MM.1S (cell line): Measurements from ENCODE around the gene MBD2.

ENCODE experiments used
- DNase-seq: peaks from one replicate; pipeline ENCODE4 v3.0.0-alpha.2; 2015
- H2AFZ ChIP-seq: fragments of 300-600 bp; sonication (generic); 2 replicates; pipeline ENCODE4 v1.6.0; 2016; ENCODE audit warnings: antibody characterized with exemption, low read length
- H3F3A ChIP-seq: fragments of 300-600 bp; sonication (generic); 2 replicates; pipeline ENCODE4 v1.6.1; 2016; ENCODE audit warnings: mild to moderate bottlenecking, antibody characterized with exemption, low read length, moderate library complexity, mixed read lengths; ENCODE audit not compliant: insufficient read depth
- H3K27ac ChIP-seq: fragments of 300-600 bp; sonication (generic); 2 replicates; pipeline ENCODE4 v1.5.1; 2016; ENCODE audit warnings: mild to moderate bottlenecking, low read length
- H3K27me3 ChIP-seq: fragments of 300-600 bp; sonication (generic); replicated peaks from 2 replicates; pipeline ENCODE4 v1.6.0; 2016; ENCODE audit warnings: low read length; ENCODE audit not compliant: insufficient read depth
- H3K36me3 ChIP-seq: fragments of 300-600 bp; sonication (generic); replicated peaks from 2 replicates; pipeline ENCODE4 v1.6.1; 2016; ENCODE audit warnings: mild to moderate bottlenecking, low read length, mixed read lengths; ENCODE audit not compliant: insufficient read depth
- H3K4me1 ChIP-seq: fragments of 300-600 bp; sonication (generic); 2 replicates; pipeline ENCODE4 v1.6.1; 2016; ENCODE audit warnings: low read length, mixed read lengths
- H3K4me2 ChIP-seq: fragments of 300-600 bp; sonication (generic); 2 replicates; pipeline ENCODE4 v1.6.0; 2016; ENCODE audit warnings: low read depth, low read length
- H3K4me3 ChIP-seq: fragments of 300-600 bp; sonication (generic); 2 replicates; pipeline ENCODE4 v1.5.1; 2016; ENCODE audit warnings: low read length, mixed read lengths
- H3K79me2 ChIP-seq: fragments of 300-600 bp; sonication (generic); 2 replicates; pipeline ENCODE4 v1.6.1; 2016; ENCODE audit warnings: mixed run types, low read length, mixed read lengths
- H3K9ac ChIP-seq: fragments of 300-600 bp; sonication (generic); 2 replicates; pipeline ENCODE4 v1.6.1; 2016; ENCODE audit warnings: low read length, mixed read lengths
- H3K9me2 ChIP-seq: fragments of 300-600 bp; sonication (generic); replicated peaks from 2 replicates; pipeline ENCODE4 v1.6.1; 2016; ENCODE audit warnings: mild to moderate bottlenecking, low read length, mixed read lengths; ENCODE audit not compliant: insufficient read depth
- H3K9me3 ChIP-seq: fragments of 300-600 bp; sonication (generic); replicated peaks from 2 replicates; pipeline ENCODE4 v1.6.1; 2016; ENCODE audit warnings: mild to moderate bottlenecking, low read length, mixed read lengths; ENCODE audit not compliant: insufficient read depth
- H4K20me1 ChIP-seq: fragments of 300-600 bp; sonication (generic); 2 replicates; pipeline ENCODE4 v1.6.1; 2016; ENCODE audit warnings: mild to moderate bottlenecking, low read length, moderate library complexity, mixed read lengths; ENCODE audit not compliant: insufficient read depth
- EZH2 ChIP-seq: fragments of 300-600 bp; sonication (generic); optimal IDR thresholded peaks from 2 replicates; pipeline ENCODE3; 2017; ENCODE audit warnings: low read depth, mild to moderate bottlenecking, antibody characterized with exemption, low read length, mixed read lengths
- EZH2phosphoT487 ChIP-seq: fragments of 300-600 bp; sonication (generic); IDR thresholded peaks from 2 replicates; pipeline ENCODE4 v1.6.1; 2018; ENCODE audit warnings: antibody characterized with exemption, low read length
- TF ChIP-seq, protein P1 (sequence below): fragments of 300-600 bp; sonication (generic); IDR thresholded peaks from 2 replicates; pipeline ENCODE4 v1.5.1; 2016; ENCODE audit warnings: antibody characterized with exemption, low read length, mixed read lengths

MBD2 gene

DNA sequence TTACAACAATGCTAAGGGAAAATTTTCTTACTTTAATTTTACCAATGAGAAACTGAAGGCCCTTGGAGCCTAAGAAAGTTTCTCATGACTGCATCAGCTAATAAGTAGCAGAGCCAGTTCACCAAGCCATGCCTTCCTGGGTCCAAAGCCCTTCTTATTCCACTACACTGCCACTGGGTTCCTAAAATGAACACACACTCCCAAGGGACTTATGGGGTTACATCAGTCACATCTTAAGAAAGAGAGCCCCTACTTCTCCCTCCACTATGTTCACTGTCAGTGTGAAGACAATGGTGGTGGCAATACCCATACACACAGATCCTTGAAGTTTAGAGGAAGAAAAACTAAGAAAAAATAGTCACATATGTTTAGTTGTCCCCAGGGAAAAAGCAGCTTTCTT lies 20.6 kb downstream of the MBD2 start:
- no peaks in the 10 kb centered on the region for H3K9me3 ChIP-seq
- TF ChIP-seq EZH2 = no peak
- no peak overlapping the region for H2AFZ ChIP-seq
- DNase-seq = no peak
- H3F3A ChIP-seq = peaks cover 6% of the 10 kb centered on the region
- peaks cover 13% of the 10 kb centered on the region; the same call in 1 of the 2 replicates for H3K36me3 ChIP-seq
- no peaks in the 10 kb centered on the region for H3K9me2 ChIP-seq
- no peaks in the 10 kb centered on the region for H3K27me3 ChIP-seq
- H3K4me2 ChIP-seq = no peak overlapping the region
- peaks cover 19% of the 10 kb centered on the region for H3K4me1 ChIP-seq
- H3K27ac ChIP-seq = no peak overlapping the region
- H3K9ac ChIP-seq = no peak overlapping the region
- peaks cover 92% of the 10 kb centered on the region for H3K79me2 ChIP-seq
- no peaks in the 10 kb centered on the region for H4K20me1 ChIP-seq
- H3K4me3 ChIP-seq = no peak overlapping the region

DNA sequence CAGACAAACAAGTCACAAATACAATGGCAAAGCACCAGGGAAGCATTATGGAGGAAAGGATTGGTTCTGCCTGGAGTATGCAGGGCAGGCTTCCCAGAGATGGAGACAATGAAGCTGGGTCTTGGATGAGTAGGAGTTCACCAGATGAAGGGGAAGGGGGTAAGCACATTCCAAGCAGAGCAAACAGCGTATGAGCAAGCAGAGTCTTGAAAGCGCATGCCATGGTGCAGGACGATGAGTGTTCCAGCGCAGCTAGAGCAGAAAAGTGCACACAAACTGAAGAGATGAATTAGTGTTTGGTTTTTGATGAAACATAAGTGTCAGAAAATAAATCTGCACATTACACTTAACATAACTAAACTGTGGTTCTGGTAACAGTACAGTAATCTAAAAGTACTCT lies 21.6 kb downstream of the MBD2 start:
- Histone ChIP-seq H3K9ac (no peak overlapping the region), H3K4me2 (no peak overlapping the region), H3K4me3 (no peak overlapping the region), H2AFZ (no peak overlapping the region), H3K27me3 (no peaks in the 10 kb centered on the region), H3K79me2 (peaks cover 92% of the 10 kb centered on the region), H3K27ac (no peak overlapping the region), H3K9me2 (no peaks in the 10 kb centered on the region), H3K9me3 (no peaks in the 10 kb centered on the region), H3K36me3 (peaks cover 13% of the 10 kb centered on the region; the same call in 1 of the 2 replicates), H3K4me1 (peaks cover 11% of the 10 kb centered on the region; the same call in 1 of the 2 replicates), H4K20me1 (no peaks in the 10 kb centered on the region), H3F3A (no peaks in the 10 kb centered on the region)
- TF ChIP-seq EZH2phosphoT487 = no peak
- TF ChIP-seq EZH2 = no peak
- TF ChIP-seq, protein P1, sequence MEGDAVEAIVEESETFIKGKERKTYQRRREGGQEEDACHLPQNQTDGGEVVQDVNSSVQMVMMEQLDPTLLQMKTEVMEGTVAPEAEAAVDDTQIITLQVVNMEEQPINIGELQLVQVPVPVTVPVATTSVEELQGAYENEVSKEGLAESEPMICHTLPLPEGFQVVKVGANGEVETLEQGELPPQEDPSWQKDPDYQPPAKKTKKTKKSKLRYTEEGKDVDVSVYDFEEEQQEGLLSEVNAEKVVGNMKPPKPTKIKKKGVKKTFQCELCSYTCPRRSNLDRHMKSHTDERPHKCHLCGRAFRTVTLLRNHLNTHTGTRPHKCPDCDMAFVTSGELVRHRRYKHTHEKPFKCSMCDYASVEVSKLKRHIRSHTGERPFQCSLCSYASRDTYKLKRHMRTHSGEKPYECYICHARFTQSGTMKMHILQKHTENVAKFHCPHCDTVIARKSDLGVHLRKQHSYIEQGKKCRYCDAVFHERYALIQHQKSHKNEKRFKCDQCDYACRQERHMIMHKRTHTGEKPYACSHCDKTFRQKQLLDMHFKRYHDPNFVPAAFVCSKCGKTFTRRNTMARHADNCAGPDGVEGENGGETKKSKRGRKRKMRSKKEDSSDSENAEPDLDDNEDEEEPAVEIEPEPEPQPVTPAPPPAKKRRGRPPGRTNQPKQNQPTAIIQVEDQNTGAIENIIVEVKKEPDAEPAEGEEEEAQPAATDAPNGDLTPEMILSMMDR = no peak
- DNase-seq = no peak

DNA sequence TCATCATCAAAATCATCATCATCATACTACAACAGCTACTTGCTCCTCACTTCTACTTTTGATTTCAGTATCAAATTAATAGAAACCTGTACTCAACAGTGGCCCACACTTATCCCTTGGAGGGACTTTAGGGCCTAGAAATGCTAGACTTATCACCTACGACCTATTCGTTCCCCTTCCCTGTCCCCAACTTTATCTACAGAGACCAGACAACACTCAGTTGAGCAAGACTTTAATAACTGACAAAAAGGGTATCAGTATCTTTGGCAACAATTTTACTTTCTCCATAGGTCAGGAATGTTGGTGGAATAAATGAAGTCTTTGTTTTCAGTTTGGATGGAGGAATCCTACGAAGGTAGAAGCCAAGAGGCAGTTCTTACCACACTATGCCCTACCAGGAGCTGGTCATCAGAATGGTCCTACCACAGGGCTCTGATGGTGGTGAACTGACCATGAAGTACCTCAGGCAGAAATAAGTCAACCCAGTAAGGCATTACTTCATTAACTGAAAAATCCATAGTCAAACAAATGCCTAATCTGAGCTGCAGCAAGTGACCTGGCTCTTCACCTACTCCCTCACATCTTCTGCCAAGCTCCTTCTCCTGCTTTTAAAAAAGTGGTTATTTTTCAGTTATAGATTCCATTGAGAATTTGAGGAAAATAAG lies 26.6 kb downstream of the MBD2 start:
- no peaks in the 10 kb centered on the region for H3K9me3 ChIP-seq
- H3K27me3 ChIP-seq = no peaks in the 10 kb centered on the region
- peaks cover 80% of the 10 kb centered on the region for H3K79me2 ChIP-seq
- H2AFZ ChIP-seq = no peak overlapping the region
- H3K4me1 ChIP-seq = no peaks in the 10 kb centered on the region
- no peak overlapping the region for H3K4me3 ChIP-seq
- TF ChIP-seq EZH2 (no peak), EZH2phosphoT487 (no peak)
- TF ChIP-seq, protein P1 = no peak
- no peak overlapping the region for H3K4me2 ChIP-seq
- H3K9me2 ChIP-seq = no peaks in the 10 kb centered on the region
- DNase-seq = no peak
- no peak overlapping the region for H3K9ac ChIP-seq
- no peaks in the 10 kb centered on the region for H3F3A ChIP-seq
- H3K27ac ChIP-seq = no peak overlapping the region
- H3K36me3 ChIP-seq = peaks cover 7% of the 10 kb centered on the region; the same call in 1 of the 2 replicates
- no peaks in the 10 kb centered on the region for H4K20me1 ChIP-seq

DNA sequence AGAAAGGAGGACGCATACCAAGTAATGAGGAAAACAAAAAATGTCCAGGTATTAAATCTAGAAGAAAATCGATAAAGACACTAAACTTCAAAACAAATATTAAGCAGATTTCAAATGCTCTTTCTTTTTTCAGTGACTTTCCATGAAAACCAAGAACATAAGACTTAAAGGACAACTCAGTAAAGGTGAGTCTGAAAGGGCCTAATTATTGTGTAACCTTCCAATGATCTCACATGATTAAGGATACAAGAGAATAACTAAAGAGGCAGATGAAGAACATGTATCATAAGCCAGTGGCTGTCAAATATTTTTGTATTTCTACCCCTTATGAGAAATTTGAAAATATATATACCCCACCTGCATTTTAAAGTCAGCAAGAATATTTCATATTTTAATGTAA lies 30.7 kb downstream of the MBD2 start:
- H3K9ac ChIP-seq = no peak overlapping the region
- H4K20me1 ChIP-seq = no peaks in the 10 kb centered on the region
- H3K9me3 ChIP-seq = no peaks in the 10 kb centered on the region
- H3K4me2 ChIP-seq = no peak overlapping the region
- no peaks in the 10 kb centered on the region for H3F3A ChIP-seq
- no peak overlapping the region for H3K27ac ChIP-seq
- TF ChIP-seq EZH2 (no peak), EZH2phosphoT487 (no peak)
- TF ChIP-seq, protein P1 = no peak
- DNase-seq = no peak
- no peak overlapping the region for H2AFZ ChIP-seq
- H3K4me1 ChIP-seq = no peaks in the 10 kb centered on the region
- no peaks in the 10 kb centered on the region for H3K36me3 ChIP-seq
- no peaks in the 10 kb centered on the region for H3K9me2 ChIP-seq
- peaks cover 79% of the 10 kb centered on the region for H3K79me2 ChIP-seq
- no peak overlapping the region for H3K4me3 ChIP-seq
- H3K27me3 ChIP-seq = no peaks in the 10 kb centered on the region
